HCT116 (cell line): ENCODE measurements around the gene RABEPK. TPM values are rescaled to one million over a fixed set of nuclear protein-coding genes. Genes with fewer than 3 reads are reported as not detected.

Experiments
- ATAC-seq: fragments of 200-7000 bp; cut with Tn5 transposase; 2 replicates; pipeline ENCODE4 v1.9.1; 2020; ENCODE audit warnings: mild to moderate bottlenecking, moderate library complexity
- Bru-seq: library from RNA; stranded (reverse); fragments of 400-500 nt; gene quantifications from one replicate; lab custom pipeline; 2021; lab: Mats Ljungman, UMichigan
- BruChase-seq, 2 experiments: library from RNA; stranded (reverse); fragments of 400-500 nt; gene quantifications; one replicate each; lab custom pipeline; 2021; lab: Mats Ljungman, UMichigan
- BruUV-seq: library from RNA; stranded (reverse); fragments of 400-500 nt; replicated peaks from 2 replicates; lab custom pipeline; 2021; lab: Mats Ljungman, UMichigan
- CTCF ChIA-PET: fragments of 300-600 bp; sonication (Branson Sonifier 250); formaldehyde crosslinking; loops from one replicate; lab custom pipeline; 2021; ENCODE audit warnings: antibody characterized with exemption; lab: Charles Lee
- POLR2A ChIA-PET: fragments of 300-600, 350-600 bp; sonication (Branson Sonifier 250); formaldehyde crosslinking; loops from one replicate; lab custom pipeline; 2021; ENCODE audit warnings: antibody characterized with exemption; lab: Charles Lee
- RAD21 ChIA-PET, 2 experiments: fragments of 300-600 bp; sonication (Branson Sonifier 250); formaldehyde crosslinking; loops; one replicate each; lab custom pipeline; 2023; ENCODE audit warnings: low total read pairs in 2 of 2; ENCODE audit not compliant: uncharacterized antibody in 2 of 2, unreplicated experiment in 2 of 2, low non-redundant PET in 1 of 2; lab: Charles Lee
- DNase-seq: peaks from one replicate; pipeline ENCODE4 v3.0.0-alpha.2; 2010; ENCODE audit warnings: low read depth, low spot score
- H2AFZ ChIP-seq: fragments of 200-600 bp; shearing (Covaris generic), sonication (generic); 2 replicates; pipeline ENCODE4 v1.6.1; 2017; ENCODE audit warnings: low read depth, mixed run types, mixed read lengths, antibody characterized with exemption, low read length; ENCODE audit not compliant: poor library complexity, severe bottlenecking
- H3K27ac ChIP-seq: 2 replicates; pipeline ENCODE4 v1.5.1; 2012; ENCODE audit warnings: low read depth, low read length
- H3K27me3 ChIP-seq: fragments of 200-600 bp; sonication (generic); 2 replicates; pipeline ENCODE4 v1.6.1; 2016; ENCODE audit warnings: mixed run types, low read length, mixed read lengths; ENCODE audit not compliant: insufficient read depth
- H3K36me3 ChIP-seq, 2 experiments: fragments of 200-500 bp in 1 of 2; fragments of 200-600 bp in 1 of 2; sonication (Bioruptor generic) in 1 of 2; sonication (generic) in 1 of 2; 2 replicates each; pipeline versions ENCODE4 v1.5.1 to v1.6.1; 2014 to 2016; ENCODE audit warnings: low read length in 2 of 2, inconsistent platforms in 1 of 2, mixed read lengths in 1 of 2, mixed run types in 1 of 2; ENCODE audit not compliant: insufficient read depth in 2 of 2, control insufficient read depth in 1 of 2
- H3K4me1 ChIP-seq, 2 experiments: fragments of 200-600 bp in 1 of 2; sonication (generic) in 1 of 2; 2 replicates each; pipeline versions ENCODE4 v1.5.1 to v1.6.1; 2012 to 2017; ENCODE audit warnings: low read length in 2 of 2, inconsistent platforms in 1 of 2, mild to moderate bottlenecking in 1 of 2, mixed read lengths in 1 of 2, mixed run types in 1 of 2, moderate library complexity in 1 of 2; ENCODE audit not compliant: insufficient read depth in 2 of 2, control insufficient read depth in 1 of 2
- H3K4me2 ChIP-seq: fragments of 200-600 bp; sonication (generic); 2 replicates; pipeline ENCODE4 v1.6.1; 2017; ENCODE audit warnings: mixed run types, low read length, mixed read lengths
- H3K4me3 ChIP-seq, 2 experiments: fragments of 200-600 bp in 1 of 2; sonication (generic) in 1 of 2; replicated peaks in 1 of 2; 2 replicates each; pipeline ENCODE4 v1.5.1; 2011 to 2016; ENCODE audit warnings: low read length in 2 of 2, control low read depth in 1 of 2, low read depth in 1 of 2, mild to moderate bottlenecking in 1 of 2, mixed read lengths in 1 of 2, mixed run types in 1 of 2
- H3K79me2 ChIP-seq: fragments of 200-600 bp; sonication (generic); 2 replicates; pipeline ENCODE4 v1.6.1; 2017; ENCODE audit warnings: mild to moderate bottlenecking, mixed run types, low read length, moderate library complexity, mixed read lengths; ENCODE audit not compliant: insufficient read depth
- H3K9ac ChIP-seq: fragments of 200-600 bp; sonication (generic); 2 replicates; pipeline ENCODE4 v1.6.1; 2016; ENCODE audit warnings: low read length, mixed read lengths
- H3K9me2 ChIP-seq: fragments of 200-600 bp; sonication (generic), shearing (Covaris generic); 2 replicates; pipeline ENCODE4 v1.6.1; 2017; ENCODE audit warnings: mixed run types, mild to moderate bottlenecking, moderate library complexity; ENCODE audit not compliant: insufficient read depth
- H3K9me3 ChIP-seq, 2 experiments: fragments of 200-500 bp in 1 of 2; fragments of 200-600 bp in 1 of 2; sonication (Bioruptor generic) in 1 of 2; sonication (generic) in 1 of 2; 2 replicates each; pipeline ENCODE4 v1.6.1; 2014 to 2017; ENCODE audit warnings: low read length in 2 of 2, mixed read lengths in 2 of 2, inconsistent platforms in 1 of 2, low read depth in 1 of 2, mild to moderate bottlenecking in 1 of 2, mixed run types in 1 of 2, moderate library complexity in 1 of 2; ENCODE audit not compliant: control insufficient read depth in 1 of 2, insufficient read depth in 1 of 2
- H4K20me1 ChIP-seq: fragments of 200-600 bp; sonication (generic), shearing (Covaris generic); 2 replicates; pipeline ENCODE4 v1.6.1; 2017; ENCODE audit warnings: mixed run types, mild to moderate bottlenecking, moderate library complexity; ENCODE audit not compliant: insufficient read depth
- CEBPB ChIP-seq: IDR thresholded peaks from 2 replicates; pipeline ENCODE4 v1.6.1; 2012; ENCODE audit warnings: low read depth
- CTCF ChIP-seq, 3 experiments: fragments of 200-600 bp in 1 of 3; sonication (generic) in 1 of 3; IDR thresholded peaks in 2 of 3; conservative IDR thresholded peaks in 1 of 3; 2 replicates each; pipeline ENCODE4 v1.5.1; 2012 to 2017; ENCODE audit warnings: low read depth in 2 of 3, low read length in 2 of 3, antibody characterized with exemption in 1 of 3, borderline replicate concordance in 1 of 3, control low read depth in 1 of 3, mild to moderate bottlenecking in 1 of 3, mixed read lengths in 1 of 3, mixed run types in 1 of 3, moderate library complexity in 1 of 3; ENCODE audit not compliant: insufficient read depth in 1 of 3
- ELF1 ChIP-seq: IDR thresholded peaks from 2 replicates; pipeline ENCODE4 v1.6.1; 2012; ENCODE audit warnings: low read depth, borderline replicate concordance
- EZH2 ChIP-seq: fragments of 200-600 bp; sonication (generic); IDR thresholded peaks from 2 replicates; pipeline ENCODE4 v1.6.1; 2017; ENCODE audit warnings: antibody characterized with exemption, mixed run types
- EZH2phosphoT487 ChIP-seq: fragments of 200-600 bp; IDR thresholded peaks from 2 replicates; pipeline ENCODE4 v1.6.1; 2018; ENCODE audit warnings: antibody characterized with exemption, borderline replicate concordance
- FOSL1 ChIP-seq: IDR thresholded peaks from 2 replicates; pipeline ENCODE4 v1.6.1; 2012; ENCODE audit warnings: low read depth
- JUND ChIP-seq: IDR thresholded peaks from 2 replicates; pipeline ENCODE4 v1.6.1; 2012
- MAX ChIP-seq: IDR thresholded peaks from 2 replicates; pipeline ENCODE4 v1.6.1; 2012
- POLR2A ChIP-seq: IDR thresholded peaks from 2 replicates; pipeline ENCODE4 v1.7.0; 2011; ENCODE audit warnings: borderline replicate concordance; ENCODE audit not compliant: insufficient read depth, insufficient read length; ENCODE audit errors: extremely low read depth
- POLR2AphosphoS5 ChIP-seq: IDR thresholded peaks from 2 replicates; pipeline ENCODE4 v1.6.1; 2011; ENCODE audit warnings: mild to moderate bottlenecking, low read depth, low read length, moderate library complexity
- RAD21 ChIP-seq: IDR thresholded peaks from 2 replicates; pipeline ENCODE4 v1.6.1; 2012; ENCODE audit warnings: low read depth, mild to moderate bottlenecking
- REST ChIP-seq: IDR thresholded peaks from 2 replicates; pipeline ENCODE4 v1.6.1; 2012; ENCODE audit warnings: low read depth
- SIN3A ChIP-seq: IDR thresholded peaks from 2 replicates; pipeline ENCODE4 v1.6.1; 2012; ENCODE audit warnings: low read depth
- SP1 ChIP-seq: IDR thresholded peaks from 2 replicates; pipeline ENCODE4 v1.6.1; 2012; ENCODE audit warnings: low read depth
- SRF ChIP-seq: IDR thresholded peaks from 2 replicates; pipeline ENCODE4 v1.6.1; 2012; ENCODE audit warnings: low read depth
- TCF7L2 ChIP-seq: IDR thresholded peaks from 2 replicates; pipeline ENCODE4 v1.7.0; 2011; ENCODE audit warnings: borderline replicate concordance, inconsistent platforms; ENCODE audit not compliant: insufficient read depth, insufficient read length; ENCODE audit errors: extremely low read depth
- YY1 ChIP-seq: IDR thresholded peaks from 2 replicates; pipeline ENCODE4 v1.6.1; 2011; ENCODE audit warnings: low read length, low read depth, moderate library complexity, mild to moderate bottlenecking; ENCODE audit not compliant: insufficient replicate concordance; ENCODE audit errors: extremely low read depth
- ZNF274 ChIP-seq: fragments of 200-500 bp; sonication (Bioruptor generic); IDR thresholded peaks from 2 replicates; pipeline ENCODE4 v1.6.1; 2014; ENCODE audit warnings: mild to moderate bottlenecking, low read depth, low read length, inconsistent platforms
- intact Hi-C: fragments of 100-400 bp; cut with micrococcal nuclease; formaldehyde crosslinking; loops from 2 replicates; pipeline ENCODE4 v1.10.0; 2022
- long read RNA-seq: library from polyadenylated mRNA; unstranded; transcript quantifications from one replicate; pipeline ENCODE4 v2.0.0, GENCODE V29; 2021; ENCODE audit not compliant: unreplicated experiment
- polyA plus RNA-seq: library from polyadenylated mRNA; unstranded; fragments of >200 nt; gene quantifications from 2 replicates; pipeline ENCODE4 v1.2.1, GENCODE V29; 2012; ENCODE audit warnings: missing spikeins
- total RNA-seq: library from RNA; stranded (reverse); gene quantifications from one replicate; pipeline ENCODE4 v1.2.1, GENCODE V29; 2021; ENCODE audit not compliant: unreplicated experiment

The RABEPK gene
- total RNA-seq, result 48.3 TPM
- polyA plus RNA-seq, result 52.0 and 59.8 TPM in 2 replicates
- percentile 73 among the genes with signal in this experiment for Bru-seq, nascent RNA
- percentile 74 among the genes with signal in this experiment for BruChase-seq, experiment 1, labeled RNA remaining after a 6-hour chase
- percentile 75 among the genes with signal in this experiment for BruChase-seq, experiment 2, labeled RNA remaining after a 2-hour chase
- long read RNA-seq, transcript RABEPK-204 (9 exons, 1,466 nt), result minor isoform, 26 of 101 reads
- long read RNA-seq, transcript RABEPK-202 (8 exons, 1,504 nt), result major isoform, 39 of 101 reads
- long read RNA-seq, partial matches to known transcripts, result 15 of 101 reads
- long read RNA-seq, other reads (novel, unspliced or antisense), result 17 of 101 reads

- Histone ChIP-seq H3K27ac (peak within 1 kb of the TSS; percentile 73), H3K9me3 (no peaks in the 10 kb centered on the region), H2AFZ (peak within 1 kb of the TSS; percentile 17), H3K4me1 (peaks cover 8 to 13% of the 10 kb centered on the region in 2 experiments; a peak in 3 of 4 replicates), H3K4me3 (peak within 1 kb of the TSS; percentile 59 to 87), H3K9ac (peak within 1 kb of the TSS; percentile 75), H3K4me2 (peak within 1 kb of the TSS; percentile 96), H3K36me3 (peaks cover 8 to 17% of the 10 kb centered on the region in 2 experiments; a peak in 3 of 4 replicates), H3K79me2 (peaks cover 19% of the 10 kb centered on the region), H3K27me3 (no peaks in the 10 kb centered on the region), H4K20me1 (no peaks in the 10 kb centered on the region), H3K9me2 (no peaks in the 10 kb centered on the region)
- ChIA-PET RAD21 (no interaction called here), CTCF (interaction anchor here (2.5 kb wide), 1 partner anchor 10 kb away, joined by 8 read pairs; no protein-coding TSS in a partner anchor), POLR2A (interaction anchor here (1.1 to 1.3 kb wide), 2 partner anchors 41 kb away, joined by 5 to 7 read pairs; partner anchors contain the start of gene HSPA5)
- BruUV-seq, result TSS peak; percentile 87
- peak; percentile 80 for DNase-seq
- intact Hi-C loops, result no loop called here
- ATAC-seq, result peak; percentile 96
- TF ChIP-seq ELF1 (peak; percentile 94), EZH2 (no peak), POLR2AphosphoS5 (peak; percentile 96), YY1 (peak; percentile 48), POLR2A (peak; percentile 74), CTCF (IDR thresholded peaks at IDR 0.05 in 2 of 3, conservative IDR thresholded peaks at IDR 0.05 in 1 of 3; ENCODE audit: borderline replicate concordance in 1 of 3, insufficient read depth in 1 of 3, low read depth in 2 of 3, low read length in 2 of 3) (no peak), TCF7L2 (no peak), EZH2phosphoT487 (no peak), ZNF274 (no peak), SIN3A (peak; percentile 96), SP1 (peak; percentile 45; the same call in 1 of the 2 replicates), CEBPB (no peak), MAX (peak; percentile 98), SRF (no peak), FOSL1 (peak; percentile 4; the same call in 1 of the 2 replicates), RAD21 (no peak), REST (no peak), JUND (no peak)
These were observed at the start of gene RABEPK for GRCh38 chr9:125200216-125201047. Gene RABEPK, plus strand, starts transcription at chr9:125200542. Its CDS starts 2,472 bp downstream, at chr9:125203014.
